ENCODE results near the gene ZNRF3.

DNA sequence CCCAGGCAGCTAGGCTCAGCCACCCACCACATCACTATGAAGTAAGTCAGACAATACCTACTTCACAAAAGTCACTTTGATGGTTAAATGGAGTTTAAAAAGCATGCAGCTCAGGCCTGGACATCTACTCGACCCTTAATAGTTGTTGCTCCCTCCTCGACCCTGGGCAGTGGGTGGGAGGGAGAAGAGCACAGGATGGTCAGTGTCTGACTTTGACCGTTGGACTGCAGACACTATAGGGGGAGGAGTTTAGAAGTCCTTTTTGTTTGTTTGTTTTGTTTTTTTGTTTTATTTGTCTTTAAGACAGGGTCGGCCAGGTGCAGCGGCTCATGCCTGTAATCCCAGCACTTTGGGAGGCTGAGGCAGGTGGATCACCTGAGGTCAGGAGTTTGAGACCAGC, 44.4 kb upstream of the ZNRF3 start:
- TF ChIP-seq, protein P1, sequence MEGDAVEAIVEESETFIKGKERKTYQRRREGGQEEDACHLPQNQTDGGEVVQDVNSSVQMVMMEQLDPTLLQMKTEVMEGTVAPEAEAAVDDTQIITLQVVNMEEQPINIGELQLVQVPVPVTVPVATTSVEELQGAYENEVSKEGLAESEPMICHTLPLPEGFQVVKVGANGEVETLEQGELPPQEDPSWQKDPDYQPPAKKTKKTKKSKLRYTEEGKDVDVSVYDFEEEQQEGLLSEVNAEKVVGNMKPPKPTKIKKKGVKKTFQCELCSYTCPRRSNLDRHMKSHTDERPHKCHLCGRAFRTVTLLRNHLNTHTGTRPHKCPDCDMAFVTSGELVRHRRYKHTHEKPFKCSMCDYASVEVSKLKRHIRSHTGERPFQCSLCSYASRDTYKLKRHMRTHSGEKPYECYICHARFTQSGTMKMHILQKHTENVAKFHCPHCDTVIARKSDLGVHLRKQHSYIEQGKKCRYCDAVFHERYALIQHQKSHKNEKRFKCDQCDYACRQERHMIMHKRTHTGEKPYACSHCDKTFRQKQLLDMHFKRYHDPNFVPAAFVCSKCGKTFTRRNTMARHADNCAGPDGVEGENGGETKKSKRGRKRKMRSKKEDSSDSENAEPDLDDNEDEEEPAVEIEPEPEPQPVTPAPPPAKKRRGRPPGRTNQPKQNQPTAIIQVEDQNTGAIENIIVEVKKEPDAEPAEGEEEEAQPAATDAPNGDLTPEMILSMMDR (IDR thresholded peaks at IDR 0.05): no peak
- no peak for TF ChIP-seq POLR2A (IDR thresholded peaks at IDR 0.05)
